Uterus (tissue), 2 donors: ENCODE data around the gene DNAJC15.

Experiments used
- CTCF ChIP-seq, 4 experiments: fragments of 200-600 bp in 2 of 4; fragments of 450-650 bp in 2 of 4; sonication (generic) in 2 of 4; IDR thresholded peaks; one replicate each; pipeline ENCODE4 v1.5.1; 2016 to 2019; ENCODE audit warnings: antibody characterized with exemption in 4 of 4, mild to moderate bottlenecking in 2 of 4, moderate library complexity in 1 of 4
- POLR2A ChIP-seq, 2 donors: fragments of 450-650 bp; IDR thresholded peaks; one replicate each; pipeline ENCODE4 v1.6.1; 2016; ENCODE audit warnings: antibody characterized with exemption in 2 of 2, mild to moderate bottlenecking in 1 of 2, moderate library complexity in 1 of 2

- TF ChIP-seq CTCF (IDR thresholded peaks at IDR 0.05), result no peak
- TF ChIP-seq POLR2A (IDR thresholded peaks at IDR 0.05), result no peak
Observed at GRCh38 chr13:43119206-43119605, 95.8 kb downstream of the DNAJC15 start.
